Endothelial cell of umbilical vein (primary cell): ENCODE data around the gene CHL1. TPM values are rescaled to one million over a fixed set of nuclear protein-coding genes. Genes with fewer than 3 reads are reported as not detected.

Source experiments
- BruUV-seq: library from RNA; stranded (reverse); fragments of 400-500 nt; replicated peaks from 2 replicates; lab custom pipeline; 2021; lab: Mats Ljungman, UMichigan
- CTCF ChIA-PET: fragments of 300-600, 350-600 bp; sonication (Branson Sonifier 250); formaldehyde crosslinking; loops from one replicate; lab custom pipeline; 2021; ENCODE audit warnings: antibody characterized with exemption, inconsistent platforms; lab: Charles Lee
- POLR2A ChIA-PET: fragments of 300-600, 350-600 bp; sonication (Branson Sonifier 250); formaldehyde crosslinking; loops from one replicate; lab custom pipeline; 2021; ENCODE audit warnings: antibody characterized with exemption, inconsistent platforms; lab: Charles Lee
- DNase-seq: peaks from one replicate; pipeline ENCODE4 v3.0.0-alpha.2; 2011; ENCODE audit warnings: low read depth, low spot score
- FAIRE-seq: peaks from 2 replicates; lab custom pipeline; 2011; peaks lifted over from hg19 to GRCh38; lab: Jason Lieb, UNC
- H2AFZ ChIP-seq: 2 replicates; pipeline ENCODE4 v1.6.0; 2012; ENCODE audit warnings: low read depth, low read length, control low read depth, inconsistent platforms
- H3K27ac ChIP-seq: 2 replicates; pipeline ENCODE4 v1.5.1; 2011; ENCODE audit warnings: low read depth, mild to moderate bottlenecking, control low read depth, low read length, moderate library complexity; ENCODE audit not compliant: insufficient read depth
- H3K27me3 ChIP-seq, 2 experiments: 2 replicates each; pipeline versions ENCODE4 v1.6.0 to v1.6.1; 2011; ENCODE audit warnings: low read length in 2 of 2, mixed read lengths in 1 of 2; ENCODE audit not compliant: control insufficient read depth in 2 of 2, insufficient read depth in 2 of 2
- H3K36me3 ChIP-seq, 2 experiments: 2 replicates in 1 of 2; 3 replicates in 1 of 2; pipeline ENCODE4 v1.5.1; 2011; ENCODE audit warnings: low read length in 2 of 2, mild to moderate bottlenecking in 1 of 2, moderate library complexity in 1 of 2; ENCODE audit not compliant: control insufficient read depth in 2 of 2, insufficient read depth in 2 of 2; ENCODE audit errors: extremely low read depth in 1 of 2
- H3K4me1 ChIP-seq: 3 replicates; pipeline ENCODE4 v1.5.1; 2011; ENCODE audit warnings: mild to moderate bottlenecking, low read length; ENCODE audit not compliant: control insufficient read depth, insufficient read depth; ENCODE audit errors: extremely low read depth
- H3K4me2 ChIP-seq: 2 replicates; pipeline ENCODE4 v1.6.1; 2011; ENCODE audit warnings: low read length, control low read depth, mixed read lengths; ENCODE audit not compliant: insufficient read depth
- H3K4me3 ChIP-seq, 3 experiments: fragments of 200-600 bp in 1 of 3; sonication (generic), shearing (Covaris generic) in 1 of 3; replicated peaks in 1 of 3; 2 replicates each; pipeline ENCODE4 v1.5.1; 2011 to 2016; ENCODE audit warnings: control low read depth in 3 of 3, low read length in 3 of 3, mild to moderate bottlenecking in 2 of 3, inconsistent platforms in 1 of 3, low read depth in 1 of 3, moderate library complexity in 1 of 3; ENCODE audit not compliant: insufficient read depth in 1 of 3
- H3K79me2 ChIP-seq: 2 replicates; pipeline ENCODE4 v1.6.0; 2012; ENCODE audit warnings: low read length, inconsistent platforms; ENCODE audit not compliant: control insufficient read depth, insufficient read depth
- H3K9ac ChIP-seq: replicated peaks from 2 replicates; pipeline ENCODE3; 2011; ENCODE audit warnings: low read length, control low read depth; ENCODE audit not compliant: insufficient read depth; ENCODE audit errors: extremely low read depth
- H3K9me1 ChIP-seq: replicated peaks from 3 replicates; pipeline ENCODE4 v1.6.0; 2011; ENCODE audit warnings: mild to moderate bottlenecking, low read length; ENCODE audit not compliant: control insufficient read depth, insufficient read depth; ENCODE audit errors: extremely low read depth
- H3K9me3 ChIP-seq: replicated peaks from 2 replicates; pipeline ENCODE4 v1.5.1; 2012; ENCODE audit warnings: low read length, inconsistent platforms; ENCODE audit not compliant: control insufficient read depth, insufficient read depth
- H4K20me1 ChIP-seq: replicated peaks from 2 replicates; pipeline ENCODE3; 2011; ENCODE audit warnings: mild to moderate bottlenecking, low read length; ENCODE audit not compliant: control insufficient read depth, insufficient read depth; ENCODE audit errors: extremely low read depth
- CTCF ChIP-seq, 2 donors: IDR thresholded peaks; 1 replicate in 1 of 2; 2 replicates in 1 of 2; pipeline ENCODE4 v1.5.1; 2011; ENCODE audit warnings: low read length in 2 of 2, mild to moderate bottlenecking in 2 of 2, moderate library complexity in 2 of 2, control low read depth in 1 of 2, inconsistent platforms in 1 of 2, low read depth in 1 of 2; ENCODE audit not compliant: insufficient read depth in 1 of 2; ENCODE audit errors: extremely low read depth in 1 of 2
- EZH2 ChIP-seq: IDR thresholded peaks from 2 replicates; pipeline ENCODE4 v1.6.1; 2012; ENCODE audit warnings: borderline replicate concordance, low read depth, mild to moderate bottlenecking, moderate library complexity, low read length, inconsistent platforms; ENCODE audit not compliant: severe bottlenecking
- GATA2 ChIP-seq: IDR thresholded peaks from 2 replicates; pipeline ENCODE4 v1.7.0; 2011; ENCODE audit warnings: low read depth, mild to moderate bottlenecking, moderate library complexity, mixed read lengths, low read length; ENCODE audit not compliant: insufficient read length, insufficient read depth
- JUN ChIP-seq: IDR thresholded peaks from 2 replicates; pipeline ENCODE4 v1.6.1; 2011; ENCODE audit warnings: borderline replicate concordance, low read depth; ENCODE audit not compliant: insufficient read length, insufficient read depth
- MAX ChIP-seq: IDR thresholded peaks from 2 replicates; pipeline ENCODE4 v1.6.1; 2011; ENCODE audit not compliant: insufficient read depth, insufficient read length
- MYC ChIP-seq: IDR thresholded peaks from one replicate; pipeline ENCODE4 v1.6.1; 2011; ENCODE audit warnings: mild to moderate bottlenecking, low read depth, low read length
- POLR2A ChIP-seq: IDR thresholded peaks from 2 replicates; pipeline ENCODE4 v1.6.1; 2012; ENCODE audit warnings: low read depth, mild to moderate bottlenecking, control low read depth, low read length
- POLR2AphosphoS5 ChIP-seq: IDR thresholded peaks from 2 replicates; pipeline ENCODE4 v1.6.1; 2012; ENCODE audit warnings: low read depth, mild to moderate bottlenecking, control low read depth, low read length, moderate library complexity; ENCODE audit not compliant: insufficient read depth
- dilution Hi-C: fragments of 300-500 bp; cut with MboI; formaldehyde crosslinking; loops from one replicate; pipeline ENCODE4 v1.15.0; 2019; ENCODE audit warnings: low sequenced_read_pairs; ENCODE audit not compliant: extremely low pct_ligation_motif_present
- intact Hi-C: fragments of 100-400 bp; cut with micrococcal nuclease; formaldehyde crosslinking; loops from one replicate; pipeline ENCODE4 v1.10.0; 2022
- polyA plus RNA-seq, 4 experiments: library from polyadenylated mRNA; depleted of rRNA in 3 of 4; stranded (reverse) in 3 of 4; unstranded in 1 of 4; fragments of >200 nt; gene quantifications; 2 replicates each; pipeline versions ENCODE4 v1.2.1 to v1.2.3, GENCODE V29; 2011 to 2012; ENCODE audit warnings: missing spikeins in 1 of 4
- total RNA-seq: library from RNA; stranded (reverse); gene quantifications from 2 replicates; pipeline ENCODE4 v1.2.3, GENCODE V29; 2021

Gene CHL1
- total and polyA plus RNA-seq, 2 donors (not counting 3 experiments of a cell fraction or from before 2014, with no cell fraction given): not detected

- H3K4me1 ChIP-seq: no peaks in the 10 kb centered on the region
- TF ChIP-seq MAX (no peak), EZH2 (no peak), POLR2AphosphoS5 (no peak)
- H3K9ac ChIP-seq: no peak overlapping the region
- H3K4me2 ChIP-seq: no peak overlapping the region
- FAIRE-seq (no peak), DNase-seq (no peak)
- no peaks in the 10 kb centered on the region for H3K79me2 ChIP-seq
- H3K9me3 ChIP-seq: peaks cover 3% of the 10 kb centered on the region
- BruUV-seq: no TSS peak
- no peak overlapping the region for H3K27ac ChIP-seq
- dilution Hi-C loops (no loop called here), intact Hi-C loops (no loop called here)
- H3K4me3 ChIP-seq: no peak overlapping the region
- ChIA-PET CTCF (no interaction called here), POLR2A (no interaction called here)
- H2AFZ ChIP-seq: no peak overlapping the region
- no peaks in the 10 kb centered on the region for H4K20me1 ChIP-seq
- H3K9me1 ChIP-seq: no peaks in the 10 kb centered on the region
- no peaks in the 10 kb centered on the region for H3K36me3 ChIP-seq
- no peaks in the 10 kb centered on the region for H3K27me3 ChIP-seq
These were observed 244.3 kb downstream of the CHL1 start for GRCh38 chr3:440826-441225.

- Histone ChIP-seq H3K36me3 (no peaks in the 10 kb centered on the region), H3K27ac (no peak overlapping the region), H2AFZ (no peak overlapping the region), H3K9me1 (no peaks in the 10 kb centered on the region), H3K4me1 (no peaks in the 10 kb centered on the region), H3K79me2 (no peaks in the 10 kb centered on the region), H4K20me1 (no peaks in the 10 kb centered on the region), H3K4me3 (no peak overlapping the region), H3K27me3 (no peaks in the 10 kb centered on the region), H3K4me2 (no peak overlapping the region), H3K9ac (no peak overlapping the region), H3K9me3 (peaks cover 5% of the 10 kb centered on the region)
- DNase-seq (no peak), FAIRE-seq (no peak)
- dilution Hi-C loops (no loop called here), intact Hi-C loops (no loop called here)
- ChIA-PET POLR2A (no interaction called here), CTCF (no interaction called here)
- TF ChIP-seq MYC (no peak), GATA2 (no peak), POLR2AphosphoS5 (no peak), CTCF (IDR thresholded peaks at IDR 0.05; ENCODE audit: extremely low read depth in 1 of 2, insufficient read depth in 1 of 2, low read depth in 1 of 2, low read length in 2 of 2) (no peak), JUN (no peak), POLR2A (no peak)
- no TSS peak for BruUV-seq
These were observed 249.4 kb downstream of the CHL1 start for GRCh38 chr3:445960-446359.
